Stomach (tissue), 4 donors: ENCODE data around the gene UGP2.

Experiments used
- CTCF ChIP-seq, 7 experiments: fragments of 450-650 bp in 4 of 7; fragments of 200-600 bp in 3 of 7; sonication (generic) in 3 of 7; IDR thresholded peaks; one replicate each; pipeline ENCODE4 v1.5.1; 2016 to 2019; ENCODE audit warnings: antibody characterized with exemption in 7 of 7, control low read depth in 2 of 7, mild to moderate bottlenecking in 1 of 7
- EP300 ChIP-seq: sonication (generic); formaldehyde crosslinking; IDR thresholded peaks from one replicate; pipeline ENCODE4 v1.6.1; 2017; ENCODE audit warnings: antibody characterized with exemption
- POLR2A ChIP-seq, 4 donors: fragments of 450-650 bp; IDR thresholded peaks; one replicate each; pipeline ENCODE4 v1.6.1; 2016; ENCODE audit warnings: antibody characterized with exemption in 4 of 4, control low read depth in 2 of 4, mild to moderate bottlenecking in 1 of 4, moderate library complexity in 1 of 4
- POLR2AphosphoS5 ChIP-seq, 3 donors: sonication (generic); formaldehyde crosslinking; IDR thresholded peaks; one replicate each; pipeline ENCODE4 v1.6.1; 2016; ENCODE audit warnings: antibody characterized with exemption in 3 of 3

GRCh38 chr2:63891488-63892030 is 49.9 kb downstream of the UGP2 start:
- TF ChIP-seq CTCF (IDR thresholded peaks at IDR 0.05) (no peak), POLR2A (IDR thresholded peaks at IDR 0.05) (no peak), EP300 (no peak), POLR2AphosphoS5 (IDR thresholded peaks at IDR 0.05) (no peak)
